Prostate gland (tissue), 2 donors: ENCODE results near the gene FOXK2. TPM values are rescaled to one million over a fixed set of nuclear protein-coding genes. Genes with fewer than 3 reads are reported as not detected.
A peak's percentile ranks its signal among the peaks of the same experiment; 100 is the strongest.

Experiments used
- DNase-seq: peaks from one replicate; pipeline ENCODE4 v3.0.0-alpha.2; 2019; ENCODE audit warnings: low spot score
- H3K27ac ChIP-seq, 2 donors: fragments of 200-600 bp; sonication (generic); 2 replicates each; pipeline ENCODE4 v1.5.1; 2017 to 2019
- H3K27me3 ChIP-seq: fragments of 200-600 bp; sonication (generic); replicated peaks from 2 replicates; pipeline ENCODE4 v1.5.1; 2019; ENCODE audit not compliant: insufficient read depth
- H3K36me3 ChIP-seq, 2 donors: fragments of 200-600 bp; sonication (generic); 1 replicate in 1 of 2; 2 replicates in 1 of 2; pipeline versions ENCODE4 v1.5.1 to v1.8.1; 2017 to 2019
- H3K4me1 ChIP-seq: fragments of 200-600 bp; sonication (generic); replicated peaks from 2 replicates; pipeline ENCODE4 v1.5.1; 2019
- H3K4me3 ChIP-seq, 2 donors: fragments of 200-600 bp; sonication (generic); 2 replicates each; pipeline ENCODE4 v1.5.1; 2017 to 2019
- H3K9me3 ChIP-seq: fragments of 200-600 bp; sonication (generic); 2 replicates; pipeline ENCODE4 v1.5.1; 2017
- POLR2A ChIP-seq: fragments of 450-650 bp; IDR thresholded peaks from one replicate; pipeline ENCODE4 v1.6.1; 2016; ENCODE audit warnings: antibody characterized with exemption, mild to moderate bottlenecking
- POLR2AphosphoS5 ChIP-seq: sonication (generic); formaldehyde crosslinking; IDR thresholded peaks from one replicate; pipeline ENCODE4 v1.6.1; 2017; ENCODE audit warnings: antibody characterized with exemption
- WGBS: methylation state at CpG from one replicate; pipeline ENCODE4 v1.1.5; 2018; 5-methylcytosine and 5-hydroxymethylcytosine counted together
- intact Hi-C: fragments of 100-400 bp; cut with DNase I; formaldehyde crosslinking; loops from one replicate; pipeline ENCODE4 v1.14.2; 2022
- total RNA-seq, 2 donors: library from RNA; depleted of rRNA; stranded (reverse); fragments of >200 nt; gene quantifications; one replicate each; pipeline ENCODE4 v1.1.0, GENCODE V29; 2016
- TF ChIP-seq, protein P1 (sequence below), 4 experiments: fragments of 200-600 bp in 2 of 4; fragments of 450-650 bp in 2 of 4; sonication (generic) in 2 of 4; IDR thresholded peaks; 1 replicate in 3 of 4; 2 replicates in 1 of 4; pipeline ENCODE4 v1.5.1; 2016 to 2019; ENCODE audit warnings: antibody characterized with exemption in 4 of 4, mild to moderate bottlenecking in 2 of 4, moderate library complexity in 2 of 4

Gene FOXK2
- total RNA-seq, 2 donors from 2014 or later: 47.9 to 85.5 TPM

DNA sequence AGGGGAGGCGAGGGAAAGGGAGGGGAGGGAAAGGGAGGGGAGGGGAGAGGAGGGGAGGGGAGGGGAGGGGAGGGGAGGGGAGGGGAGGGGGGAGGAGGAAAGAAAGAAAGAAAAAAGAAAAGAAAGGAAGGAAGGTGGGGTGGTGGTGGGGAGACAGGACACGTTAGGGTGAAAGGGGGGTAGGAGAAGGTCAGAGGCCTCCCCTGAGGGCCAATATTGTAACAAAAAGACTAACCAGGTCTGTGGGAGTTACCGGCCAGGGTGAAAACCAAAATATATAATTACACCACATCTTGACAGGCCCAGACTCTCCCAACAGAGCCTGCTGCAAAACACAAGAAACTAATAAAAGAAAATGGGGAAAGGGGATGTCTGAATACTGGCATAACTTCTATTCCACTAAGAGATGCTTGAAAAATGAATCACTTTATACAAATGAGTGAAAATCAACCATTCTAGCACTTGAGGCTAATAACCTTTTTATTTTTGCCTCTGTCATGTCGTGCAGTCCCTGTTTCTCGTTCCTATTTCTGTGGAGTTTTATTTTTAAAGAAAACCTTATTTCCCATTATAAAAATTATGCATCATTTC, 118.7 kb downstream of the FOXK2 start:
- intact Hi-C loops: no loop called here
- no peaks in the 10 kb centered on the region for H3K4me1 ChIP-seq
- H3K27me3 ChIP-seq: no peaks in the 10 kb centered on the region
- H3K9me3 ChIP-seq: no peaks in the 10 kb centered on the region
- no peak for DNase-seq
- peaks cover 0 to 6% of the 10 kb centered on the region in 2 donors for H3K36me3 ChIP-seq
- H3K4me3 ChIP-seq: no peak overlapping the region
- 77% methylated on average over 5 of the region's 5 CpGs for WGBS
- no peak for TF ChIP-seq POLR2AphosphoS5
- TF ChIP-seq, protein P1, sequence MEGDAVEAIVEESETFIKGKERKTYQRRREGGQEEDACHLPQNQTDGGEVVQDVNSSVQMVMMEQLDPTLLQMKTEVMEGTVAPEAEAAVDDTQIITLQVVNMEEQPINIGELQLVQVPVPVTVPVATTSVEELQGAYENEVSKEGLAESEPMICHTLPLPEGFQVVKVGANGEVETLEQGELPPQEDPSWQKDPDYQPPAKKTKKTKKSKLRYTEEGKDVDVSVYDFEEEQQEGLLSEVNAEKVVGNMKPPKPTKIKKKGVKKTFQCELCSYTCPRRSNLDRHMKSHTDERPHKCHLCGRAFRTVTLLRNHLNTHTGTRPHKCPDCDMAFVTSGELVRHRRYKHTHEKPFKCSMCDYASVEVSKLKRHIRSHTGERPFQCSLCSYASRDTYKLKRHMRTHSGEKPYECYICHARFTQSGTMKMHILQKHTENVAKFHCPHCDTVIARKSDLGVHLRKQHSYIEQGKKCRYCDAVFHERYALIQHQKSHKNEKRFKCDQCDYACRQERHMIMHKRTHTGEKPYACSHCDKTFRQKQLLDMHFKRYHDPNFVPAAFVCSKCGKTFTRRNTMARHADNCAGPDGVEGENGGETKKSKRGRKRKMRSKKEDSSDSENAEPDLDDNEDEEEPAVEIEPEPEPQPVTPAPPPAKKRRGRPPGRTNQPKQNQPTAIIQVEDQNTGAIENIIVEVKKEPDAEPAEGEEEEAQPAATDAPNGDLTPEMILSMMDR (IDR thresholded peaks at IDR 0.05): no peak
- no peak for TF ChIP-seq POLR2A
- H3K27ac ChIP-seq: peak overlapping the region in 1 of 2 donors; percentile 88

DNA sequence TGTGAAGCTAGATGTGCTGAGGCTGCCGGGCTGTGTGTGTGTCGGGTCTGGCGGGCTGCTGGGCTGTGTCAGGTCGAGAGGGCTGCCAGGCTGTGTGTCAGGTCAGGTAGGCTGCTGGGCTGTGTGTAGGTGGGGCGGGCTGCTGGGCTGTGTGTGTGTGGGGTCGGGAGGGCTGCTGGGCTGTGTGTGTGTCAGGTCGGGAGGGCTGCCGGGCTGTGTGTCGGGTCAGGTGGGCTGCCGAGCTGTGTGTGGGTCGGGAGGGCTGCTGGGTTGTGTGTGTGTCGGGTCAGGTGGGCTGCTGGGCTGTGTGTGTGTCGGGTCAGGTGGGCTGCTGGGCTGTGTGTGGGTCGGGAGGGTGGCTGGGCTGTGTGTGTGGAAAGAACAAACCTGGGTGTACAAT, 120.1 kb downstream of the FOXK2 start:
- Histone ChIP-seq H3K4me3 (no peak overlapping the region), H3K9me3 (no peaks in the 10 kb centered on the region), H3K27ac (peak overlapping the region in 1 of 2 donors; percentile 61), H3K4me1 (no peaks in the 10 kb centered on the region), H3K27me3 (no peaks in the 10 kb centered on the region), H3K36me3 (peaks cover 0 to 11% of the 10 kb centered on the region in 2 donors)
- WGBS: 81% methylated on average over 14 of the region's 14 CpGs
- intact Hi-C loops: no loop called here
- no peak for TF ChIP-seq POLR2A
- no peak for TF ChIP-seq POLR2AphosphoS5
- TF ChIP-seq, protein P1 (IDR thresholded peaks at IDR 0.05): no peak
- DNase-seq: no peak

DNA sequence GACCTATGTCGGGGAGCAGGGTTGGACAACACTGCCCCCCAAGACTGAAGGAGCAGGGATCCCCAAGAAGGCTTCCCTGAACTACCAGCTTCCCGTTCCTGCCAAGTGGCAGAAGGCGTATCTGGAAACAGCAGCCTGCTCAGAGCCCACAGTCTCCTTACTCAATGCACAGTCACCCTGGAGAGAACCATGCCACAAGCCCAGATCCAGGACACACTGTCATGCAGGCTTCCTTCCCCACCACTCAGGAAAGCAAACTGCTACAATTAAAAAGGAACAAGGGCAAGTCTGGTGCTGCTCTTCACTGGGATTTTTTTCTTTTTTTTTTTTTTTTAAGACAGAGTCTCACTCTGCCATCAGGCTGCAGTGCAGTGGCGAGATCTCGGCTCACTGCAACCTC, 120.5 kb downstream of the FOXK2 start:
- no peak for TF ChIP-seq POLR2A
- Histone ChIP-seq H3K4me3 (no peak overlapping the region), H3K27ac (peak overlapping the region in 1 of 2 donors; percentile 61), H3K27me3 (no peaks in the 10 kb centered on the region), H3K4me1 (no peaks in the 10 kb centered on the region), H3K9me3 (no peaks in the 10 kb centered on the region), H3K36me3 (peaks cover 0 to 11% of the 10 kb centered on the region in 2 donors)
- WGBS: 86% methylated on average over 4 of the region's 5 CpGs
- intact Hi-C loops: no loop called here
- no peak for DNase-seq

DNA sequence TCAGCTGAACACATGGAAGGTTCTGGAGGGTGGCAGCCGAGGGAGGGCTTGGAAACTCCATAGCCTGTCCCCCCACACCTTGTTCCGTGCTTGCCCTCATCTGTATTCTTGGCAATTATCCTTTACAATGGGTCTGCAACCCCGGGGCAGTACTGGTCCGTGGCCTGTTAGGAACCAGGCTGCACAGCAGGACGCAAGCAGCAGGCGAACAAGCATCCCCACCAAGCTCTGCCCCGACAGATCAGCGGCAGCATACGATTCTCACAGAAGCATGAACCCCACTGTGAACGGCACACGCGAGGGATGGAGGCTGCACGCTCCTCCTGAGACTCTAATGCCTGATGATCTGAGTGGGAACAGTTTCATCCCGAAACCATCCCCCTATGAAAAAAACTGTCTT, 122.5 kb downstream of the FOXK2 start:
- intact Hi-C loops: no loop called here
- peaks cover 0 to 11% of the 10 kb centered on the region in 2 donors for H3K36me3 ChIP-seq

DNA sequence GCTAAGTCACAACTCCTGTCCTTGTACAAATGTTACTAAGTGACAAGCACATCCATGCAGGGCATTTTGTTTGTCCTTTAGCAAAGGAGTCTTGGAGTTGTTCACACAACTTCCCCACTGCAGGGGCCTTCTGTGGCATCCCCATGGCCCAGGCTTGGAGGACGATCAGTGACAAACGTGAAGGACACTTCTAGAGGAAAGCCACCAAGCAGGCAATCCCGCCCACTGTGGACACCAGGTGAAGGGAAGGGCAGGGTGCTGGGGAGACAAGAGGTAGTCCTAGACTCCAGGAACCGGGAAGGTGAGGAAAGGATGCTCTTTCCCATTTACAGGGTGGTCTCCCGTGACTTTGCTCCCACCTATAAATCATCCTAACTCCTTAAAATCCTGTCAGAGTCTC, 124.6 kb downstream of the FOXK2 start:
- no peak for TF ChIP-seq POLR2A
- no peak for TF ChIP-seq POLR2AphosphoS5
- Histone ChIP-seq H3K36me3 (peaks cover 0 to 11% of the 10 kb centered on the region in 2 donors), H3K27ac (no peak overlapping the region), H3K9me3 (no peaks in the 10 kb centered on the region), H3K4me3 (no peak overlapping the region), H3K27me3 (no peaks in the 10 kb centered on the region), H3K4me1 (no peaks in the 10 kb centered on the region)
- 77% methylated on average over 5 of the region's 5 CpGs for WGBS
- no peak for DNase-seq
- intact Hi-C loops: no loop called here

More for the DNA sequence above, 122.5 kb downstream of the FOXK2 start:
- 91% methylated on average over 14 of the region's 14 CpGs for WGBS
- no peak for TF ChIP-seq POLR2AphosphoS5
- TF ChIP-seq POLR2A: no peak
- TF ChIP-seq, protein P1 (IDR thresholded peaks at IDR 0.05): no peak
- H3K4me3 ChIP-seq: no peak overlapping the region
- no peaks in the 10 kb centered on the region for H3K27me3 ChIP-seq
- H3K27ac ChIP-seq: no peak overlapping the region
- no peaks in the 10 kb centered on the region for H3K4me1 ChIP-seq
- no peak for DNase-seq
- no peaks in the 10 kb centered on the region for H3K9me3 ChIP-seq

DNA sequence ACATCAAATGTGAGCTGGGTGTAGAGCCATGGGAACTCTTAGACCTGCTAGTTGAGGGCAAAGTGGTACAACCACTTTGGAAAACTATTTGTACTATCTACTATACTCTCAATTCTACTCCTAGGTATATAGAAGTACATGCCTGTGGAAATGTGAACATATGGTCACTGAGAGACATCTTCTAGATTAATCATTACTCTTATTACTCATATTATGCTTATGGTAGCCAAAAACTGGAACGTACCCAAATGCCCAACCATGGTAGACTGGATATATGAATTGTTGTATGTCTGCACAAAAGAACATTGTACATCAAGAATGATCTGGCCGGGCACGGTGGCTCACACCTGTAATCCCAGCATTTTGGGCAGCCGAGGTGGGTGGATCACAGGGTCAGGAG, 126.0 kb downstream of the FOXK2 start:
- H3K27ac ChIP-seq: no peak overlapping the region
- 96% methylated on average over 4 of the region's 4 CpGs for WGBS
- intact Hi-C loops: loop anchor here (5.0 kb wide), 1 partner anchor 107 kb away; the partner anchor contains the start of gene TBCD
- no peak for DNase-seq
- H3K9me3 ChIP-seq: no peaks in the 10 kb centered on the region
- no peak overlapping the region for H3K4me3 ChIP-seq
- H3K4me1 ChIP-seq: no peaks in the 10 kb centered on the region
- TF ChIP-seq, protein P1 (IDR thresholded peaks at IDR 0.05): no peak
- TF ChIP-seq POLR2A: no peak
- no peak for TF ChIP-seq POLR2AphosphoS5
- peaks cover 0 to 11% of the 10 kb centered on the region in 2 donors for H3K36me3 ChIP-seq
- H3K27me3 ChIP-seq: no peaks in the 10 kb centered on the region
